Occipital lobe (tissue), 2 donors: ENCODE measurements around the gene RPS6KL1. TPM values are rescaled to one million over a fixed set of nuclear protein-coding genes. Genes with fewer than 3 reads are reported as not detected.

Experiments
- DNase-seq: peaks from one replicate; lab custom pipeline; 2025; lab: John Stamatoyannopoulos, UW
- total RNA-seq: library from RNA; depleted of rRNA; stranded (reverse); fragments of >200 nt; gene quantifications from one replicate; pipeline ENCODE4 v1.2.3, GENCODE V29; 2014

The RPS6KL1 gene
- total RNA-seq, 1 donor from 2014 or later: 26.5 TPM

DNA sequence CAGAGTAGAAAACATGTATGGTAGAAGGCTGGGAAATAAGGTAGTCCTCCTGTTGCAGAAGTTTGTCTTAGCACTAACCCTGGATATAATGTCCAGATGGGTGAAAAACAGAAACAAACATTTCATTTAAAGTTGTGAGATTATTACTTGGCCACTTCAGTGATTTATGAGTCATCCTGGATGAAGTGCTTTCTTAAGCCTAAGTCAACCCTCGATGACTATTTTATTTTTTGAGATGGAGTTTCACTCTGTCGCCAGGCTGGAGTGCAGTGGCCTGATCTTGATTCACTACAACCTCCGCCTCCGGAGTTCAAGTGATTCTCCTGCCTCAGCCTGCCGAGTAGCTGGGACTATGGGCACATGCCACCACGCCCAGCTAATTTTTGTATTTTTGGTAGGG, 31.2 kb downstream of the RPS6KL1 start:
- DNase-seq: no peak

DNA sequence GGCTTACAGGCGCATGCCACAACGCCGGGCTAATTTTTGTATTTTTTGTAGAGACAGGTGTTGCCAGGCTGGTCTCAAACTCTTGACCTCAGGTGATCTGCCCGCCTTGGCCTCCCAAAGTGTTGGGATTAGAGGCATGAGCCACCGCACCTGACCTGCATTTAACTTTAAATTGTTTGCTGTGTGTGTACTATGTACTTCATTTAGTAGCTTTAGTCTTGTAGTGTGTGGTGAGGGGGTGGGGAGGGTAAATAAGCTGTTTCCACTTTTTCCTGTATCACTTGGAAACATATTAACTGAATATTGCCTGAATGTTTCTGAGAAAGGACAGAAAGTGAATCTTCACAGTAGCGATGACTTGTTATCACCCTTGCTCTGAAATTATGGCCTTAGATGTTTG, 32.8 kb downstream of the RPS6KL1 start:
- DNase-seq: no peak

DNA sequence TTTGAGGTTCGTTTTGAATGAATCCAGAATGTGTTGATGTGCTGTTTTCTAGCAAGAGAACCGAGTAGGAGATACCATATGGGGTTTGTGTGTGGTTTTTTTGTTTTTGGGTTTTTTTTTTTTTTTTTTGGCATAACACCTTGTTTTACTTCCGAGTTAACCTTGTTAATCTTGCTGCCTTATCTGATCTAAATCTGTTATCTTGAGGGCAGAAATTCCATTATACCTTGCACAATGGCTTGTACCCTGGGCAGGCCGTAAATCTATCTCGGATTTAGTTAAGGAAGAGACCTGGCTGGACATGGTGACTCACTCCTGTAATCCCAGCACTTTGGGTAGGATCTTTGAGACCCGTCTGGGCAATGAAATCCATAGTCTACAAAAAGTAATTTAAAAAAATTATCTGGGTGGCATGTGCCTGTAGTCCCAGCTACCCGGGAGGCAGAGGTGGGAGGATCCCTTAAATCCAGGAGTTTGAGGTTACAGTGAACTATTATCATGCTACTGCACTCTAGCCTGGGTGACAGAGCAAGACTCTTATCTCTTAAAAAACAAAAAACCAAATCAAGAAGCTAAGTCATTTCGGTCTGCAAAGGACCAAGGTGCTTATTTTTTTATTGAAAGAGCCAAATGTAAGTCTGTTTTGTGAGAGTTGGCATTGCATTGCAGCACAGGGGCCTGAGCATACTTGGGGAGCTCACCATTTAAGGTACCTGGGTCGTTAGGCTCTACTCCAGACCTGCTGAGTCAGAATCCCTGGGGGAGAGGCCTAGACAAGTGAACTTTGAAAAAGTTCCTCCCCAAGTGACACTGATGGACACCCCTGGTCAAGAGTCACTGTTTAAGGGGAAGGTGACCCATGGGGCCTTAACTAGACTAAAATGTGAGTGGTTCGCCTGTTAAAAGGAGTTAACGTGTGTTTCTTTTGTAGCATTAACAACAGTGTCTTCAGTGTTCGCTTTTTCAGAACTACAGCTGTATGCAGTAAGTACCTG, 34.6 kb downstream of the RPS6KL1 start:
- DNase-seq: no peak

DNA sequence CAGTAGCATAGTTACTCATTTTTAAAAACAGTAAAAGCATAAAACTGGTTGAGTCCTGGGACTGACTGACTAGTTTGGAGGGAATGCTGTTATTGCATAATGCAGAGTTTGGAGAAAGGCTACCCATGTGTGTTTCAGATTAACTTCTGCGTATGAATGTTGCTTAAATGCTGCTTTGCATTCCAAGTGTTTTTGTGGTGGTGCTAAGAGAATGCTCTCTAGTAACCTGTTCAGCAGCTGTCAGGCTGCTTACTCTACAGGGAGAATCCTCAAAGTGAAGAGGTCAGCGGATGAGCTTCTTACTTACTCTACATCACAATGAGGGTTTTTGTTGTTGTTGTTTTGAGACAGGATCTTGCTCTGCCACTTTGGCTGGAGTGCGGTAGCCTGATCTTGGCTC, 37.1 kb downstream of the RPS6KL1 start:
- DNase-seq: no peak

DNA sequence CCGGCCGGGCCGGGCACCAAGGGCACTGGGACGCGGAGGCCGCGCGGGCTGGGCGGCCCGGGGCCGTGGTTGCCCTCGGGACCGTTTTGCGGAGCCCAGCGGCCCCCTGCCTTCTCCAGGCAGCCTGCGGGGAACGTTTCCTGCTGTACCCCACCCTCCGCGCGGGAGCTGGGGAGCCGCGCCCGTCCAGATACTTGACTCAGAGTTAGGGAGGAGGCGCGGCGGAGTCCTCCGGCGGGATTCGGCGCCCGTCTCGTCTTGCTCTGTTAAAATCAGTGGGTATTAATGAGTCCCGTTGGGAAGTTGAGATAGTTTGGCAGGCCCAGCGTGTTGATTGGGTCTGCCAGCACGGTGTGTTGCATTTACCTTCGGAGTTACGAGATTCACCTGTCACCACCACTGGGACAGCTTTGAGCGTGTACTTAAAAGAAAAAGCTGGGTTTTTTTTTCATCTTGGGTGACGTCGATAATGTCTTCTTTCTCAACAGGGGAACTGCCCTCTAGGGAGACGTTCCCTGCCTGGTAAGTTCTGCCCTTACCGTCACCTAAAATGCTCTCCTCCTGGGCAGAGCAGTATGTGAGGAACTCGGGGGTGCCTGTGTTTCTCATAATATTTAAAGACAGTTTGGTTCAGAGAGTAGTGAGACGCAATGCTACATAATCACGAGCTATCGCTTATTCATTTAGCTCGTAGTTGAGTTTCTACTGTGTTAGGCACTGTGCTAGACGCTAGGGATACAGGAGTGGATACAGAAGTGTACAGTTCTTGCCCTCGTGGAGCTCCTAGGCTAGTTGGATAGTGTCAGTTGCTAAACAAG, 40.7 kb downstream of the RPS6KL1 start:
- DNase-seq: peak; percentile 41

DNA sequence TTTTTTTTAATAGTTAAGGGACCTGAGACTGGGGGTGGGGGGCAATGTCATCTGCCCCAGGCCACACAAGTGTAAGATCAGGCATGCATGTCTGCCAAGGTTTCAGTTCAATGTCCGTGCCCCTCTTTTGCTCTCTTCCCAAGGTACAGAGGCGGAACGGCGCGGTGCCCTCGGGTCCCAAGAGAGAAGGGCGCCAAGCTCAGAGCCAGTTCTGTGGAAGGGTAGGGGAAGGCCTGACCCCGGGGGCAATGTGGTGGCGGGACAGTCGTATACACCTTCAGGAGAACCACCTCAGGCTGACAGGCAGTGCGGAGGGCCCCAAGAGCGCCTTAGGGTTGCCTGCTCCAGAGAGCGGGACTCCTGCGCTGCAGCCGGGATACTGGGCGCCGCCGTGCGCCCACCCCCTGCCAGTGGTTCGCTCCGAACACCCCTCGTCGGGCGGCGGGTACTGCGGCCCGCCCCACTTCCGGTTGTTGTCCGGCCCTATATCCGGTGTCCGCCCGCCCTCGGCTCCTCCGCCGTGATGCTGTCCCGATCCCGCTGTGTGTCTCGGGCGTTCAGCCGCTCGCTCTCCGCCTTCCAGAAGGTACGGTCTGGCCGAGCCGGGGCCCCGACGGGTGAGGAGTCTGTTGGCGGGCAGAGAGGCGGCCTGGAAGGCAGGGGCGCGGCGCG, 41.5 kb downstream of the RPS6KL1 start, which contains the start of gene DLST:
DLST (plus strand) TSS at position 486 of the 672 bp plus-strand sequence; CDS start at position 524, 38 bp downstream.
- DNase-seq: peak; percentile 76

DNA sequence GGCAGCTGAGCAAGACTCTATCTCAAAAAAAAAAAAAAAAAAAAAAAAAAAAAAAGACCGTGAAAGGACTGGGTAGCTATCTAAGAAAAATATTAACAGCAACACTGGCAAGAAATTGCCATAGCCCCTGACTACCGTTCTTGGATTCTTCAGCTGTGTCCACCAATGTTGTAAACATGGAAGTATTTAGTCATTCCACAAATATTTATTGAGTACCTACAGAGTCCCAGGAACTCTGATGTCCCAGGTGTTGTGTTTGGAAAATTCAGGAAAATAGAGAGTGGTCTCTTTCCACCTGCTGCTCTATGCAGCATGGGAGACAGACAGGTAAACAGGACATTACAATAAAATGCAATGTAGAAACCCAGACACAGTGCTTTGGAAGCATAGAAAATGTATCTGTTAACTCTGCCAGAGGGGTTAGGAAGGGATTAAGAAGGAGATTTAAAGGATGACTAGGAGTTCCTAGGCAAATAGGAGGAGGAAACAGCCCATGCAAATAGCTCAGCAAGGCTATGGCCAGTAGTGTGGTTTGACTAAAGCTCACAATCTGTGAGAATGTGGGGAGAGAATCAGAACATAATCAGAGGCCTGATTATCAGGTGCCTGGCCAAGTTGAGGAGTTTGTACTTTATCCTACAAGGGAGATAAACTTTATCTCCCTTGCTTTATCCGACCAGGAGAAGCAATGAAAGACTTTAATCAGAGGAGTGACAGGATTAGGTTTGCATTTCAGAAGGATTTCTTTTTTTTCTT, 43.5 kb downstream of the RPS6KL1 start:
- DNase-seq: no peak

DNA sequence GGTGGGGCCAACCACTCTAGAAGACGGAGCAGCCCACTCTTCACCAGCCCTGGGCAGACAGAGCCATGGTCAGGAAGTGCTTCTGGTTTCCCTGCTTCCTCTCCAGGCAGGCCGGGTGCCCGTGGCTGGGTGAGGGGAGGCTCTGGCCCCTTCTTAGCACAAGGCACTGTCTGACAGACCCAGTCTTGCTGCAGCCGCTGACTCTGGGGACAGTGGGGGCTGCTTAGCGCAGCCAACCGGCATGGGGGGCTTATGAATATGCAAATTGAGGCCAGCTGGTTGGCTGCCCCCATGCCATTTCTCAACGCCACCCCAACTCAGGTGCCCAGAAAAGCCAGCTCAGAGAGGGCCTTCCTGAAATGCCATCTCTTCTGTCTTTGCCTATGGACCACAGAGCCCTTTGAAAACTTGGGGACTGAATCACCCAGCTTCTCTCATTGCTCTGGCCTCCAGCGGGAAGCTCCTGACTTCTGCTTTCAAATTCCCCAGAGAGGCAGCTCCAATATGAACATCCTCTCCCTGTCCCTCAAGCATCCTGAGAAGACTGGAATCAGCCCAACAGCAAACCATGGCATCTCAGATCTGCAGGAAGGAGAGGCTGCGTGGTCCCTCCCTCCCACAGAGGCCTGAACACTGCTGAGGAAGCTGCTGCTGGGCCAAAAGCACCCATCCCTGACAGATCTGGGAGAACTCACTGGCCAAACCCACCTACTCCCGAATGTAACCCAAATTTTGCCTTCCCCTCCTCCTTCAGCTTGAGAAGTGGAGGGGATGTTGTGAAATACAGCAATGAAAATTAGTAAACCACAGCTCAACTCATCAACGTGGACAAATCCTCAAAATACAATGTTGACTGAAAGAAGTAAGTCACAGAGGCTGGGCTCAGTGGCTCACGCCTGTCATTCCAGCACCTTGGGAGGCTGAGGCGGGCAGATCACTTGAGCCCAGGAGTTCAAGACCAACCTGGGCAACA, 46.8 kb downstream of the RPS6KL1 start, which contains the start of gene PROX2:
PROX2 (minus strand) TSS at position 205 of the 973 bp plus-strand sequence. CDS start 12,311 bp downstream, outside the sequence.
- no peak for DNase-seq

DNA sequence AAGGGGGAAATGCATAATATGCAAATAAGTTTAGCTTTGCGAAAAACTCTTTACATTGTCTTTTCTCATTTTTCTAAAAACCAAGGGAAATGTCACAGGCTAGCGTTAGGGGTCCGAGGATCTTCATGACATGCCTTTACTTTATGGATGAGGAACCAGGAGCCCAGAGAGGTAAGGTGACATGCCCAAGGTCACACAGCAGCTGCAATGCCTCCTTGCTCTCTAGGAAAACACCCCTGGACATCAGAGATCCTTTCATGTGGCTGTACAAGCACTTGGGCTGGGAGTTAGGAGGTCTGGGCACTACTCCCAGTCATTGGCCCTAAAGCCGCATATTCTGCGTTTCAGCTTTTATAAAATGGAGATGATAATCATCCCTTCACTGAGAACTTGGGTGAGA, 47.9 kb downstream of the RPS6KL1 start:
- no peak for DNase-seq

DNA sequence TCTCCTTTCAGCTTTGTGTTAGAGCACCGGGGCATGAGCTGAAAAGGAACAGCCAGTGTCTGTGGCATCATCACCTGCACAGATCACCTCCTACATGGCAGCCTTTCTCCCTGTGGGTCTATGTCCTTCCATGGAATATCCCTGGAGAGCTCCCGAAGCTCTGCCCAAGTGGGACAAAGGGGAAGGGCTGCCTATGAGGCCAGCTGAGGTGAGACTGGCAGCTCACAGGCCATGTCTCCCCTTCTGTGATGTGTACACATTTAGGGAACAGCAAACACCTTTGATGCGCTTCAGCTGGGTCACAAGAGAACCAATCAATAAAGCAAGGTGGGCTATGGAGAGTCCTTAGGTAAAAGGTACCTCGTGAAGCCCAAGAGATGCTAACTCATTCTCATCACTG, 51.2 kb downstream of the RPS6KL1 start:
- DNase-seq: no peak

DNA sequence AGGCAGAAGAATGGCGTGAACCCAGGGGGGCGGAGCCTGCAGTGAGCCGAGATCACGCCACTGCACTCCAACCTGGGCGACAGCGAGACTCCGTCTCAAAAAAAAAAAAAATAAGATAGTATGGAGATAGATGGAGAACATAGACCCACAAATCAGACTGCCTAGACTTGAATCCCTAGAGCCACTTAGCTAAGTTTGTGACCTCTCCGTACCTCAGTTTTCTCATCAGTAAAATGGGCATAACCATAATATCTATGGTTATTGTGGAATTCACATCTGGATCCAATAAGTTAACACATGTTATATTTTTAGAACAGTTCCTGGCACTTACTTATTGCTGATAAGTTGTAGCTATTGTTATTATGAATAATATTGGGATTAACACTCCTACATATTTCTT, 54.3 kb downstream of the RPS6KL1 start:
- DNase-seq: no peak

DNA sequence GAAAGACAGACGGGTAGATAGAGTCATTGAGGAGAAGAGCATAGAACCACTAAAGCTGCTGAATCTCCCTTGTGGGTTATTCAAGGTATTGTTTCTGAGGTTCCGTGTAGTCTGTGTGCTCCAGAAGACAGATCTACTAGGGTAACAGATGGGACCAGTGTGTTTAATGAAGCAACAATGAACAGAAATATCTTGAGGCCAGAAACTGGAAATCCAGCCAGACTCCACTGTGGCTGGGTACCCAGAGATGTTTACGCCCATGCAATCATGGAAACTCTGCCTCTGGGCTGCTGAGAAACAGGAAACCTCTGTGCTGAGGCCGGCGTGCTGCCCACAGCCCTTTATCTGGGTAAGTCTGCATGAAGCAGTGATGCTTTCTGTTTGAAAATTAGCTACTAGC, 55.4 kb downstream of the RPS6KL1 start:
- DNase-seq: peak; percentile 49

DNA sequence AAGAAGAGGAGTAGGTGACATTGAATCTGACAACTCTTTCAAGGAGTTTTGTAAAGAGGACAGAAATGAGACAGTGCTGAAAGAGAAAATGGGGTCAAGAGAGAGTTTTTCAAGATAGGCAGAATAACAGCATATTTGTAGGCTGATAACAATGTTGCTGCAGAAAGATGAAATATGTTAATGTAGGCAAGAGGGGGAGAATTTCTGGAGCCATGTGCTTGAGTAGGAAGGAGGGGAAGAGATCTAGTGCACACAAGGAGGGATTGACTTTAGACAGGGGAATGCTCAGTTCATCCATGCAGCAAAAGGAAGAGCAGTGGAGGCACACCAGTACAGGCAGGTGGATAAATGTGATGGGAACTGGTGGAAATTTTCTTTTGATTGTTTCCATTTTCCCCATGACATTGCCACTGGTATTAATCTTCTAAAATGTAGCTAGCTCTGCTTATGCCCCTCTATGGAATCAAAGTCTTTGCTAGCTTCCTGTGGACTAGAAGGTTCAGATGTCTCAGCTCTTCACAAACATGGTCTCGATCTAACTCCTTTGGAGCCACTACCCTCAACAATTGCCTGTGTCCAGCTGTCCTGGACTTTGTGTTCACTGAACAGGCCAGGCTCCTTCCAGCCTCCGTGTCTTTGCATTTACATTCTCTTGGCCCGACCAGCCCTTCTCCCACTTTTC, 56.2 kb downstream of the RPS6KL1 start:
- DNase-seq: no peak

DNA sequence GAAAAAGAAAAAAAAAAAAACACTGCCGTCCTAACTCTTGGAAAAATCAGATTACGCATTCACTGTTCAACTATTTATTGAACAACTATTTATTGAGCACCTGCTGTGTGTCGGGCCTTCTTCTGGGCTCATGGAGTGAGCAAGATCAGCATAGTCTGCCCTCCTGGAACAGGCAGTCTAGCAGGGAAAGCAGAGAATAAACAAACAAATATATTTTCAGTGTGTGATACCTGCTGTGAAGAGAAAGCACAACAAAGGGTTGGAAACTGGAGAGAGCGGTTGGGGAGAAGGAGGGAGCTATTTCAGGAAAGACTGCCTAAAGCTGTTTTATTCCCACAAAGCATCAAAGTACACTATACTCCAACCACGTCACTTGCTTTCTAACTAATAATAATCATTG, 57.9 kb downstream of the RPS6KL1 start:
- DNase-seq: no peak

DNA sequence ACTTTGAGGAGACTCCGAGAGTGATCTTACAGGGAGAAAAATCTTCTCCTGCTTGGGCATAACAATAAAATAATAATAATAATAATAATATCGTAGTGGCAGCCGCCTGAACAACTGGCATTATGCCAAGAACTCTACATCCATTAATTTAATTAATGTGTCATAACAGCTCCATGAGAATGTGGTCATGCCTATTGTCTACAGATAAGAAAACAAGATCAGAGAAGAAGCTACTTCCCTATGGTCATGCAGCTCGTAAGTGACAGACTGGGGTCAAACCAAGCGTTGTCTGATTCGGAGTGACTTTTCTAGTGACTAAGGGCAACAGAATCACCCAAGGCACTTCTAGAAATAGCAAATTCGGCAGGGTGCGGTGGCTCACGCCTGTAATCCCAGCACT, 58.9 kb downstream of the RPS6KL1 start:
- DNase-seq: no peak

DNA sequence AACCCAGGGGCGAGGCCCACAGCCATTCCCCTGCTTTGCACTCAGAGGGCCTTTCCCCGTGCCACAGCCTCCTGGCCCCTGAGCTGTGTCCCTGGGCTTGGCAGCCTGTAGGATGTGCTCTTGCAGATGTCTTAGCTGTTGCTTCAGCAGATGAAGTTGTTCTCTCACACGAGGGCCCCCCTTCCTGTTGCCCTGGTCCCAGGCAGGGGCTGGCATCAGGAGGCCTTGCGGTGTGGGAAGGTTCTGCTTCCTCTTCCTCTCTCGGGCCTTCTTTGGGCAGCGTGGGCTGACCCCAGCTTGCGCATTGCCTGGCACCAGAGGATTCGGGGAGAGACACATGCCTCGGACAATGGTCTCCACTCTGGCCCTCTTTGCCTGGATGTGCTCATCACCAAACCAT, 59.8 kb downstream of the RPS6KL1 start:
- DNase-seq: no peak

DNA sequence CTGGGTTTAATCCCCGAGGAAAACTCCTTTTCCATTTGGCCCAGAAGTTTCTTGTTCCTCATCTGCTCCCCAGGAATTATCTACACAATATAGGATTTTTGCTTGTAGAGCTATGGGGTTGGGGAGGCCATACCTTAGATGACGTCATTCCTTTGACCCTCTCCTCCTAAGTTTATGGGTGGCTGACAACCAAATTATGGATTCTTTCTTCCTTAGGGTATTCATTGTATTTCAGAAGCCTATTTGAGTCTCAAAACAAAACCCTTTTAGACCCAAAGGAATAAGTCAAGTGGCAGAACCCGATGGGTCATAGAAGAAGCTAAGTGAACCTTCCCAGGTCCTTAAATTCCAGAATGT, 61.3 kb downstream of the RPS6KL1 start:
- no peak for DNase-seq

DNA sequence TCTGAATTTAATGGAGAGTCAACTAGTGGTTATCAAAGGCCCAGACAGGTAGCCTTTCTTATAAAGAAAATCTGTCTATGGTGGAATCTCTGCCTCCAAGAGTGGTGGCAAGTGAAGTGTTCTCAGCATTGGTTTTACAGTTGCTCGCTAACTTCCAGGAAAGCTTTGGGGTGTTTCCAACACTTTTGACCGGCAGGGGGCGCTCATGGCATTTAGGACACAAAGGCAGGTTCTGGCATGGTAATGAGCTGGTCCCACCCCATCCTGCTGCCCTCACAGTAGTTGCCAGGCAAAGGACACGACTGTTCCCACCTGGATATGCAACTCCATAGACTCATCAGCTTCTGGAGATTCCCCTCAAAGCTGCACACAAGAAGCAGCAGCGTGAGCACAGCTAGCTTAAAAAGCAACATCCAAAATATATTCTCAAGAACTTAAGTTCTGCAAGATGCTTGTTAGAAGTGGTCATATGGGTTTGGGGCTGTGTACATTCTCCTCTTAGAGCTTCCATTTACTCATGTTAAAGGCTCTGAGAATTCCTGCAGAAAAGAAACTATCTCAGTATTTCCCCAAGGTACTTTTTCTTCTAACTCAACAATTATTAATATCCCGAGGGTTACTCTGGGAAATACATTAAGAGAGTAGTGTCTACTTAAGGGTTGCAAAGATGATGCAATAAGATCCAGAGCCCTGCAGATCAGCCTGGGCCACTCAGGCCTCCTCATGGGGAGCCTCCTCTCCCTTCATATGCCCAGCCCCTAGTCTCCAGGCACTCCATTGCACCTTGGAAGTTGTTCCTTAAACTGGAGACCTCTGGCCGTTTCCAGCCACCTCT, 61.9 kb downstream of the RPS6KL1 start:
- peak; percentile 71 for DNase-seq
